CD4-positive, alpha-beta T cell treated with Interleukin-12 subunit alpha and Interleukin-12 subunit beta, for 1 hour (primary cell): ENCODE data around the gene SMIM1.

Experiments used
- DNase-seq: peaks from one replicate; pipeline ENCODE4 v3.0.0-alpha.2; 2020

SMIM1 gene

GRCh38 chr1:3822421-3822820 is 49.9 kb downstream of the SMIM1 start:
- DNase-seq, result no peak

GRCh38 chr1:3824650-3825049 is 52.1 kb downstream of the SMIM1 start:
- DNase-seq, result no peak

- no peak for DNase-seq
Measured at GRCh38 chr1:3825356-3825755, 52.8 kb downstream of the SMIM1 start.
